Measurements from ENCODE around the gene CRB1.

Gene CRB1

GRCh38 chr1:197510691-197511378, 242.8 kb downstream of the CRB1 start:
- DNase-seq: no peak
- Mint-ChIP-seq H3K27ac (no peak overlapping the region), H3K9me3 (no peaks in the 10 kb centered on the region), H3K4me3 (no peak overlapping the region), H3K4me1 (ENCODE audit: low read depth) (no peaks in the 10 kb centered on the region), H3K36me3 (ENCODE audit: low read depth) (peaks cover 27% of the 10 kb centered on the region), H3K27me3 (no peaks in the 10 kb centered on the region)

DNA sequence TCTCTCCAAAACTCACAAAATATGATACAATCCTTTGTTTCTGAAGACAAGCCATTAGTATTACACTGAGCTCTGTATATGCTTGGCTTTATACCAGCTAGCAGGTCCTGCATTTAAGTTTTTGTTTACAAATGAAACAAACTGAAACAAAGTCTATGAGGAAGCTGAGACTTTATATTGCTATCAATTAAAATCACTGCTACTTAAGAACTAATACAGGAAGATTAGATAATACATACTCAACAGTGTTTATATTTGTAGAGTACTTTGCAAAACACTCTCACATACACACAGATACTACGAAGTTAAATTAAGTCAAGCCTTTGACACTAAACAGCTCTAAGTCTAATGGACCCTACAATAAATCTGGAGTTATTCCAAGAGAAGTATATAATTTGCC, 247.4 kb downstream of the CRB1 start:
- no peaks in the 10 kb centered on the region for H3K4me1 Mint-ChIP-seq (ENCODE audit: low read depth)
- H3K27ac Mint-ChIP-seq: no peak overlapping the region
- no peak for DNase-seq
- no peaks in the 10 kb centered on the region for H3K27me3 Mint-ChIP-seq
- no peaks in the 10 kb centered on the region for H3K9me3 Mint-ChIP-seq
- peaks cover 15% of the 10 kb centered on the region for H3K36me3 Mint-ChIP-seq (ENCODE audit: low read depth)
- no peak overlapping the region for H3K4me3 Mint-ChIP-seq

DNA sequence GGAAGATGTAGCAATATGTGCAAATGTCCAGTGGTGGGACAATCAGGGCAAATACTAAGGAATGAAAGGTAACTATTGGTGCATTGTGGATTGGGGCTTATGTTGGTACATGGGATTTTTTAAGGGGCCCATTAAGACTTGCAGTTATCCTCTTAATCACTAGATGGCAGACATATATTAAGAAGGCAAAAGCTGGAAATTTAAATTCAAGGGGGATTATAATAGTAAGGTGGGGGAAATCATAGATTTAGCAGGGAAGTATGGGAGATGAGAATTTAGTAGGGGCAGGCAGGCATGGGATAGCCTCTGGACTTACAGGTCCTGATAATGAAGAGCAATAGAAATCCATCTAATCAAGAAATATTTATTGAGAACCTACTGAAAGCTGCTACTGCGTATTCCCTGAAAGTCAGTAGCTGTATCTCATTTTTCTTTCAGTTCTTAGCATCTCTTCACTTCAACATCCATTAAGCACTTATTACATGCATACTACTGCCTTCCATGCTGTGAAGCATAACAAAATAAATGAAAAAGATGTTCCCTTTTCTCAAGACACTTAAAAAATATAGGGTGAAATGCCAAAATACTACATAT, 251.8 kb downstream of the CRB1 start:
- H3K4me3 Mint-ChIP-seq: no peak overlapping the region
- no peaks in the 10 kb centered on the region for H3K27me3 Mint-ChIP-seq
- no peaks in the 10 kb centered on the region for H3K36me3 Mint-ChIP-seq (ENCODE audit: low read depth)
- no peak for DNase-seq
- no peak overlapping the region for H3K27ac Mint-ChIP-seq
- peaks cover 5% of the 10 kb centered on the region for H3K4me1 Mint-ChIP-seq (ENCODE audit: low read depth)
- H3K9me3 Mint-ChIP-seq: no peaks in the 10 kb centered on the region

DNA sequence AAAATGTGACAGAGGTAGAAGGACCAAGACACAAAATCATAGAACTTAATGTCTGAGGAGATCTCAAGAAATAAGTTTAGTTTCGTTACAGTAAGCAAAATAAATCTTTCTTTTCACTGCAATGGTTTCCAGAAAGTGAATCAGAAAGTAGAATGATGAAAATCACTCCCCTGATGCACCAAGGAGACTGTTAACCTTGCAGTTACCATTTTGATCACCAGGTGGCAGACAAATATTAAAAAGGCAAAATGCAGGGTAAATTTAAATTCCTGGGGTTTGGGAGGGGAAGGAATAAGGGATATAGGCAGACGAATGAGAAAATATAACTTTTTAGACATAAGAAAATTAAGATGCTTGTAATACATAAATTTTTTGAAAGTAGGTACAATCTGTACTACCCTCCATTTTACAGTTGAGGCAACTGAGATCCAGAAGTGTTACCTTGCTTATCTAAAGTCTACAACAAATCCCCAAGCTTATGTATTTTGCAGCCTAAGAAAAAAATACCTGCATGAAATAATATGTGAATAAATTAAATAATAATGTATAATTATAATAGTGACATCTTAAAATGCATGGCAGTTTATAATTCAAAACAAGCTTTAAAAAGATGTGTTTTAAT, 253.2 kb downstream of the CRB1 start:
- H3K27me3 Mint-ChIP-seq: no peaks in the 10 kb centered on the region
- H3K36me3 Mint-ChIP-seq (ENCODE audit: low read depth): no peaks in the 10 kb centered on the region
- H3K27ac Mint-ChIP-seq: no peak overlapping the region
- no peak overlapping the region for H3K4me3 Mint-ChIP-seq
- DNase-seq: no peak
- no peaks in the 10 kb centered on the region for H3K9me3 Mint-ChIP-seq
- peaks cover 5% of the 10 kb centered on the region for H3K4me1 Mint-ChIP-seq (ENCODE audit: low read depth)

GRCh38 chr1:197526736-197527371, 258.8 kb downstream of the CRB1 start:
- no peaks in the 10 kb centered on the region for H3K27me3 Mint-ChIP-seq
- H3K9me3 Mint-ChIP-seq: no peaks in the 10 kb centered on the region
- H3K4me3 Mint-ChIP-seq: no peak overlapping the region
- H3K36me3 Mint-ChIP-seq (ENCODE audit: low read depth): no peaks in the 10 kb centered on the region
- no peak overlapping the region for H3K27ac Mint-ChIP-seq
- H3K4me1 Mint-ChIP-seq (ENCODE audit: low read depth): no peaks in the 10 kb centered on the region
- no peak for DNase-seq

All from activated T-cell treated with anti-CD3 and anti-CD28 coated beads, Interleukin-2, amount 50 U/mL, for 24 hours (primary cell).